ENCODE data around the gene LENG1.

LENG1 gene

DNA sequence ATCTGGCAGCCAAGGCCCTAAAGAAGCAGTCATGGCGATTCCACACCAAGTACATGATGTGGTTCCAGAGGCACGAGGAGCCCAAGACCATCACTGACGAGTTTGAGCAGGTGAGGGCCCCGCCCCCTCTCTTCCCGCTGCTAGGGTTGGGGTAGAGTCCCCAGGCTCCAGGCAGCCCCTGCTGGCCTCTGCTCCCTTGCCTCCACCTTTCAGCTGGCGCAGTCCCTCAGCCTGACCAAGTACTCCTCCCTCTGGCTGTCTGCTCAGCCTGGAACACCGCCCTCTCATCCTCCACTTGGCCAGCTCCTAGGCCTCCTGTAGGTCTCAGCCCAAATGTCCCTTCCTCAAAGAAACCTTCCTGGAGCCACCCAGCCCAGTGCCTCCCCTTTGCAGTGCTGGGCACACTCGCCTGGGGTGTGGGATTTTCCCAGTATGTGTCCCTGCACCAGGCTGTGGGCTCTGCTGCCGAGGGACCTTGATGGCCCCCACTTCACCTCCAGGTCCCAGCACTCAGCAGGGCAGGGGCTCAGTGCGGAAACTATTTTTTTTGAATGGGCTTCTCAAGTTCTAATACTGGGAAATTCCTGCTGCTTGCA is 5.7 kb downstream of the LENG1 start:
- TF ChIP-seq ZFX (IDR thresholded peaks at IDR 0.05; ENCODE audit: borderline replicate concordance) = no peak
- TF ChIP-seq, protein P1, sequence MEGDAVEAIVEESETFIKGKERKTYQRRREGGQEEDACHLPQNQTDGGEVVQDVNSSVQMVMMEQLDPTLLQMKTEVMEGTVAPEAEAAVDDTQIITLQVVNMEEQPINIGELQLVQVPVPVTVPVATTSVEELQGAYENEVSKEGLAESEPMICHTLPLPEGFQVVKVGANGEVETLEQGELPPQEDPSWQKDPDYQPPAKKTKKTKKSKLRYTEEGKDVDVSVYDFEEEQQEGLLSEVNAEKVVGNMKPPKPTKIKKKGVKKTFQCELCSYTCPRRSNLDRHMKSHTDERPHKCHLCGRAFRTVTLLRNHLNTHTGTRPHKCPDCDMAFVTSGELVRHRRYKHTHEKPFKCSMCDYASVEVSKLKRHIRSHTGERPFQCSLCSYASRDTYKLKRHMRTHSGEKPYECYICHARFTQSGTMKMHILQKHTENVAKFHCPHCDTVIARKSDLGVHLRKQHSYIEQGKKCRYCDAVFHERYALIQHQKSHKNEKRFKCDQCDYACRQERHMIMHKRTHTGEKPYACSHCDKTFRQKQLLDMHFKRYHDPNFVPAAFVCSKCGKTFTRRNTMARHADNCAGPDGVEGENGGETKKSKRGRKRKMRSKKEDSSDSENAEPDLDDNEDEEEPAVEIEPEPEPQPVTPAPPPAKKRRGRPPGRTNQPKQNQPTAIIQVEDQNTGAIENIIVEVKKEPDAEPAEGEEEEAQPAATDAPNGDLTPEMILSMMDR (IDR thresholded peaks at IDR 0.05) = no peak
- H3K27ac ChIP-seq = peak overlapping the region; percentile 31; the same call in 1 of the 2 replicates

DNA sequence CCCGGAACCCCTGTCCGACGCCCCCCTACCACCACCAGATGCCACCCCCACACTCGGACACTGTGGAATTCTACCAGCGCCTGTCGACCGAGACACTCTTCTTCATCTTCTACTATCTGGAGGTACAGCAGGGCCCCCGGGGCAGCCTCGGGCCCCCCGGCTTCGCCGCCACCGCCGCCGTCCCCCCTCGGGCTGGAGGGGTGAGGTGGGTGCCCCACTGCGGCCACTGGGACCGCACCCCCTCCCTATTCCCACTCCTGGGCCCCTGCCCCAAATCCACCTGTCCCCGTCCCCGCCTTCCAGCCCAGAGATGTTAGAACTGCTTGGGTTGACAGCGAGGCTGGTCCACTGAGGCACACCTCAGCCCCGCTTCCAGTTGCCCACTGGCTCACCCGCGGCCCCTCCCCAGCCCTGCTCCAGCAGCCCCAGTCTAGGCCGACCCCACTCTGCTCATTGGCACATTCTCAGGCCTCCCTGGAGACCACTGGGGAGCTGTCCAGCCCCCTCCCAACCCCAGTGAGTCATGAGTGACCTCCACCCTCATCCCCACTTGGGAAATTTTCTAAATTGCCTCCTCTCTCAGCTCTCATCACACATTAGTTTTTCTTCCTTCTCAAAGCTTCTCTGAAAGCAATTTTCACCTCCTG is 6.5 kb downstream of the LENG1 start:
- peak overlapping the region; percentile 31; the same call in 1 of the 2 replicates for H3K27ac ChIP-seq
- TF ChIP-seq, protein P1 (IDR thresholded peaks at IDR 0.05) = no peak
- TF ChIP-seq ZFX (IDR thresholded peaks at IDR 0.05; ENCODE audit: borderline replicate concordance) = no peak

DNA sequence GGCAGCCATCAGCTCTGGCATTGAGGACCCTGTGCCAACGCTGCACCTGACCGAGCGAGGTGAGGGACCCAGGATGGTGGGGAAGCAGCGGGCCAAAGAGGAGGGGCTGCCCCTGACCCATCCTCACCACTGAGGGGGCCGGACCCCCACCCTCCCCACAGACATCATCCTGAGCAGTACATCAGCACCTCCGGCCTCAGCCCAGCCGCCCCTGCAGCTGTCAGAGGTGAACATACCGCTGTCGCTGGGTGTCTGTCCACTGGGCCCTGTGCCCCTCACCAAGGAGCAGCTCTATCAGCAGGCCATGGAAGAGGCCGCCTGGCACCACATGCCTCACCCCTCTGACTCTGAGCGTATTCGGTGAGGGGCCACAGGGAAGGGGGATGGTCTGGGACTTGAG is 7.3 kb downstream of the LENG1 start:
- H3K27ac ChIP-seq = no peak overlapping the region
- TF ChIP-seq ZFX (IDR thresholded peaks at IDR 0.05; ENCODE audit: borderline replicate concordance) = no peak
- TF ChIP-seq, protein P1 (IDR thresholded peaks at IDR 0.05) = no peak

DNA sequence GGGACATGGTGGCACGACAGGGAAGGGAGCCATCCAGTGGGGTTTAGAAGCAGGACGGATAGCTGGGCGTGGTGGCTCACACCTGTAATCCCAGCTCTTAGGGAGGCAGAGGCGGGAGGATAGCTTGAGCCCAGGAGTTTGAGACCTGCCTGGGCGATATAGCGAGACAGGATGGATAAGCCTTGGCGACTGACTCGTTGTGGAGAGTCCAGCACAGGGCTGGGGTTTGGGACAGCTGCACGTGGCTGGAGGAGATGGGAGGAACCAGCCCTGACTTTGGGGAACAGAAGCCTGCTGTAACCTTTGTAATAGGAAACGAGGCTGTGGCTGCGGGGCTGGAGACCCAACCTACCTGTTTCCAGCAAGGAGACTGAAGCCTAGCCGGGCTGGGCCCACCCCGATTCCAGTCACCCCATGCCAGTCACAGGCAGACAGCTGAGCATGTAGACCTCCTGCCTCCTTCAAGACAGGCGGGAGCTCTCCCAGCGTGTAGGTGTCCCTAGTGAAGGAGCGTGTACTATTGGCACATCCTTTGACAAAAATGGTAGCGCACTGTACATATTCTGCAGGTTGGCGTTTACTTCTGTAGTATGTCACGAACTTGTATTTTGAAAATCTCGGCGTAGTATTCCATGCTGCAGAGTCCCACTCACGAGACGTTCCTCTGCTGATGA is 8.0 kb downstream of the LENG1 start:
- no peak for TF ChIP-seq ZFX (IDR thresholded peaks at IDR 0.05; ENCODE audit: borderline replicate concordance)
- TF ChIP-seq, protein P1 (IDR thresholded peaks at IDR 0.05) = no peak
- H3K27ac ChIP-seq = no peak overlapping the region

DNA sequence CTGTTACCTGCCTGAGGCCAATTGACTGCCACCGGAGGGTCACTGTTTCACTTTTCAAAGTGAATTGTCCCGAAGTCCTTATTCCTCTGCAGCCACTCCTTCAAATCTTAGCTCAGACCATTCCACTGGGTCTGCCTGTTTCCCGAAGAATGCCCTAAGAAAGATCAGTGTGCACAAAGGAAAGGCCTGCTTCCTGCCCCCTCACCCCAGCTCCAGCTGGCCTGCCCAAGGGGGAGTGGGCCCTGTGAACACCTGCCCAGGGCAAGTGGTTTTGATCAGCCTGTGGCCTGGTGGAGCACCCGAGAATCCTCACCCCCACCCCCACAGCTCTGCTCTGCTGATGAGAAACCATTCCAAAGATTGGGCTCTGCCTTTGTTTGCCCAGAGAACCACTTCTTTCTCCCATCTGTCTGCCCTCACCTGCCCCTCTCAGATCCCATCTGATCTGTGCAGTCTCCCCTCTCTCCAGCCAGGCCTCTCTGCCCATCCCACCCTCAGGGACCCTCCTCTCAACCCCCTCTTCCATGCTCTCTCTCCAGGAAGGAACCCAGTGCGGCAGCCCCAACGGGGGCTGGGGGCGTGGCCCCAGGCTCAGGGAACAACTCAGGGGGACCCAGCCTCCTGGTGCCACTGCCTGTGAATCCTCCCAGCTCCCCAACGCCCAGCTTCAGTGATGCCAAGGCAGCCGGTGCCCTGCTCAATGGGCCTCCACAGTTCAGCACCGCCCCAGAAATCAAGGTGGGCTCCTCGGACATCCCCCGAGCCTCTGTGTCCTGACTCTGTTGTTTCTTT is 10.3 kb downstream of the LENG1 start:
- TF ChIP-seq, protein P1 (IDR thresholded peaks at IDR 0.05) = no peak
- TF ChIP-seq ZFX (IDR thresholded peaks at IDR 0.05; ENCODE audit: borderline replicate concordance) = no peak
- H3K27ac ChIP-seq = no peak overlapping the region

DNA sequence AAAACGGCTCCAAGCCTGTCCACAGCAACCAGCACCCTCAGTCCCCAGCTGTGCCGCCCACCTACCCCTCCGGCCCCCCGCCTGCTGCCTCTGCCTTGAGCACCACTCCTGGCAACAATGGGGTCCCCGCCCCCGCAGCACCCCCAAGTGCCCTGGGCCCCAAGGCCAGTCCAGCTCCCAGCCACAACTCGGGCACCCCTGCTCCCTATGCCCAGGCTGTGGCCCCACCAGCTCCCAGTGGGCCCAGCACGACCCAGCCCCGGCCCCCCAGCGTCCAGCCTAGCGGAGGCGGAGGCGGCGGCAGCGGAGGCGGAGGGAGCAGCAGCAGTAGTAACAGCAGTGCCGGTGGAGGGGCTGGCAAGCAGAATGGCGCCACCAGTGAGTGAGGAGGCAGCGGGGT is 11.4 kb downstream of the LENG1 start:
- H3K27ac ChIP-seq = no peak overlapping the region
- TF ChIP-seq, protein P1 (IDR thresholded peaks at IDR 0.05) = no peak
- no peak for TF ChIP-seq ZFX (IDR thresholded peaks at IDR 0.05; ENCODE audit: borderline replicate concordance)
